Measurements from ENCODE around the gene ASPG.

GRCh38 chr14:104087505-104087904 is 2.0 kb downstream of the ASPG start:
- TF ChIP-seq CTCF (IDR thresholded peaks at IDR 0.05), result no peak
- TF ChIP-seq ZFX (IDR thresholded peaks at IDR 0.05; ENCODE audit: borderline replicate concordance), result no peak
